GM06990 (cell line): ENCODE results near the gene ABR.

ENCODE experiments used
- DNase-seq: peaks from one replicate; pipeline ENCODE4 v3.0.0-alpha.2; 2011; ENCODE audit not compliant: insufficient read length; ENCODE audit errors: extremely low read depth
- H3K27me3 ChIP-seq: replicated peaks from 2 replicates; pipeline ENCODE4 v1.6.0; 2011; ENCODE audit warnings: low read length; ENCODE audit not compliant: control insufficient read depth, insufficient read depth
- H3K36me3 ChIP-seq: 2 replicates; pipeline ENCODE4 v1.5.1; 2011; ENCODE audit warnings: low read length; ENCODE audit not compliant: control insufficient read depth, insufficient read depth
- H3K4me3 ChIP-seq: replicated peaks from 2 replicates; pipeline ENCODE4 v1.5.1; 2011; ENCODE audit warnings: low read depth, mild to moderate bottlenecking, control low read depth, low read length
- CTCF ChIP-seq: IDR thresholded peaks from 2 replicates; pipeline ENCODE4 v1.5.1; 2011; ENCODE audit warnings: low read length, control low read depth, mild to moderate bottlenecking, inconsistent platforms; ENCODE audit not compliant: insufficient read depth, poor library complexity, severe bottlenecking

The ABR gene

GRCh38 chr17:1096215-1096614 lies 83.6 kb downstream of the ABR start:
- DNase-seq: no peak
- H3K36me3 ChIP-seq: peaks cover 20% of the 10 kb centered on the region
- TF ChIP-seq CTCF: no peak
- no peaks in the 10 kb centered on the region for H3K27me3 ChIP-seq
- no peak overlapping the region for H3K4me3 ChIP-seq

GRCh38 chr17:1095853-1096173 lies 84.0 kb downstream of the ABR start:
- TF ChIP-seq CTCF: no peak

GRCh38 chr17:1095090-1095852 lies 84.5 kb downstream of the ABR start:
- TF ChIP-seq CTCF: no peak
- Histone ChIP-seq H3K4me3 (no peak overlapping the region), H3K36me3 (peaks cover 20% of the 10 kb centered on the region), H3K27me3 (no peaks in the 10 kb centered on the region)
- DNase-seq: no peak

More at GRCh38 chr17:1095853-1096173, 84.0 kb downstream of the ABR start:
- H3K27me3 ChIP-seq: no peaks in the 10 kb centered on the region
- no peak for DNase-seq
- no peak overlapping the region for H3K4me3 ChIP-seq
- H3K36me3 ChIP-seq: peaks cover 20% of the 10 kb centered on the region

- TF ChIP-seq CTCF: no peak
- Histone ChIP-seq H3K4me3 (no peak overlapping the region), H3K36me3 (peaks cover 23% of the 10 kb centered on the region)
These were observed 85.2 kb downstream of the ABR start for GRCh38 chr17:1094591-1094990.

GRCh38 chr17:1091900-1092299 lies 87.9 kb downstream of the ABR start:
- peaks cover 26% of the 10 kb centered on the region for H3K36me3 ChIP-seq
- no peak overlapping the region for H3K4me3 ChIP-seq
- no peaks in the 10 kb centered on the region for H3K27me3 ChIP-seq
- DNase-seq: no peak
- TF ChIP-seq CTCF: no peak

More at GRCh38 chr17:1094591-1094990, 85.2 kb downstream of the ABR start:
- no peak for DNase-seq
- no peaks in the 10 kb centered on the region for H3K27me3 ChIP-seq

- peaks cover 26% of the 10 kb centered on the region for H3K36me3 ChIP-seq
- no peak for DNase-seq
- TF ChIP-seq CTCF: no peak
- no peaks in the 10 kb centered on the region for H3K27me3 ChIP-seq
- H3K4me3 ChIP-seq: no peak overlapping the region
These were observed 88.6 kb downstream of the ABR start for GRCh38 chr17:1091190-1091534.
